GM18511 (cell line): Measurements from ENCODE around the gene PDE11A.
"Not testable (repeated sequence)": the region's sequence is repeated elsewhere in the genome, so short reads cannot be mapped to it uniquely, and the experiment has no call there.

Experiments
- ATAC-seq: cut with Tn5 transposase; IDR thresholded peaks from one replicate; pipeline ENCODE4 v1.9.1; 2021; ENCODE audit warnings: mild to moderate bottlenecking, moderate library complexity; ENCODE audit not compliant: unreplicated experiment

The PDE11A gene

GRCh38 chr2:178075006-178075326 lies 2.4 kb upstream of the PDE11A start:
- ATAC-seq: no peak

- no peak for ATAC-seq
These were observed 1.8 kb upstream of the PDE11A start for GRCh38 chr2:178074123-178075005.

DNA sequence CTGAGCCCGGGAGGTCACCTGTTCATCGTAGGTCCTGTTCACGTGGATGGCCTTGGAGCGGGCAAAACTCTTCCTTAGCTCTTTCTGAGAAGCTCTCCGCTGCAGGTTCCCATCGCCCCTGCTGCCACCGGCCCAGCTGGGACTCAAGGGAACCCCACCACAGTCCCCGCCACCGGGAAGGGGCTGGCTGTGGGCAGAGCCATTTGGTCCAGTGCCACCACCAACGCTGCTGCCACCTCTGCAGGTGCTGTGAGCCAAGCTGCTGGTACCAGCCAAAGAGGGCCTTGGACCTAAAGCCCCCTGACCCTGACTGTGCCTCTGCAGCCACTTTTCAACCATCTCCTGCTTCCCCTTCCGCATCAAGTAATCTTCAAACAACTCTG lies 586 bp downstream of the PDE11A start:
- ATAC-seq: no peak

DNA sequence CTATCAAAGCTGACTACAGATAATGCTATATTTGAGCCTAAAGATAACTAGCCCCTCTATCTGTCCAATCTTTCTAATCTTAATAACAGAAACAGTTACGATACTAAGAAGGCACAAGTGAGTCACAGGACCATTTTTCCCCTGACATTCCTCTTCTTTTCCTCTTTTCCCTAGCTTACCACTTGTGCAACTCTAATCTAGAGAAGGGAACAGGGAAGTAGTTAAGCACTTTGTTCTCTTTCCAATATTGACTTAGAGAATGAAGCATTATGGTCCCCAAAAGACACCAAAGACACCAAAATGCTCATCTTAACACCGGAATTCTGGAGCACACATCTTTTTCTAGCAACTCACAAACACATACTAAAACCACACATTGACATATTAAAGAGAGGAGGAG lies 1.8 kb downstream of the PDE11A start:
- no peak for ATAC-seq

GRCh38 chr2:178069551-178069950 lies 3.0 kb downstream of the PDE11A start:
- ATAC-seq: no peak

DNA sequence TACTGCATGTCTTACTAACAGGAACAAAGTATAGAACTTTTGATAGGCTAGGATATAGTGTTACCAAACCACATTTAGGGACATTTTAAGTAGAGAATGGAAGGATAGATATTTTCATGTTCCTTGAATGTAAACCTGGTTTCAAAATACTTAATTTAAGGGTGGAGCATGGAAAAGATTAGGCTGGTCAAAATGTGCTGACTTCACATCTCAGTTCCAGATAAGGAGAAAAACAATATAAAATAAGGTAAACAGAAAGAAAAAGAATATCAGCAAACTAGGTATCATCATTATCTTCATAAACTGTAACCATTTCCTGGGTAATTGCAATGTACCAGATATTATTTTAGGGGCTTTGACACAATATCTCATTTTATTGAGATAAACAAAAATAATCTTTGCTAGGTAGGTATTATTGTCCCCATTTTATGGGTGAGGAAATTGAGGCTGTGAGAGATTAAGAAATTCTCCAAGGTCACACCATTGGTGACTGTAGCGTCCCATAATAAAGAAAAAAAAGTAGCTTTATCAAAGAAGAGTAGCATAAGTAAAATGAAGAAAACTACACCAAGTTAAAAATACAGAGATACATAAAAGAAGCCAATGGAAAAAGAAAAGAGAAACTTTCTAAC lies 3.6 kb downstream of the PDE11A start:
- no peak for ATAC-seq

GRCh38 chr2:178066890-178067669 lies 5.5 kb downstream of the PDE11A start:
- no peak for ATAC-seq

DNA sequence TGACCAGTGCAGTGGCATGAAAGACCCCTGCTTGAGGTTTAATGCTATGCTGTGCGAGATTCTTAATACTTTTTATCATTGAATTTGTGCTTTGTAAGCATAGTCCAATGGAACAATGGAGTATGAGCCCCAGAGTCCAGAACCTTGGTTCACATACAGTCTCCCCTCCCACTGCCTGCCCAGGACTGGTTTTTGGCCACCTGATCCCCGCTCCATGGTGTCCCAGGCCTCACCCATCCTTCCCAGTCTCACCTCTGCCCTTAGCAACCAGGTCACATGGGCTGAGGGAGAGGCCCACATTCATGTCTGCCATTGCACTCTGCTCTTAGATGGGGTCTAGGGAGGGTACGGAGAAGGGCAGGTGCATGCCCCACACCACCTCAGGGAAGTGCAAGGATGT lies 6.3 kb downstream of the PDE11A start:
- ATAC-seq: no peak

GRCh38 chr2:178059681-178060080 lies 12.9 kb downstream of the PDE11A start:
- no peak for ATAC-seq

DNA sequence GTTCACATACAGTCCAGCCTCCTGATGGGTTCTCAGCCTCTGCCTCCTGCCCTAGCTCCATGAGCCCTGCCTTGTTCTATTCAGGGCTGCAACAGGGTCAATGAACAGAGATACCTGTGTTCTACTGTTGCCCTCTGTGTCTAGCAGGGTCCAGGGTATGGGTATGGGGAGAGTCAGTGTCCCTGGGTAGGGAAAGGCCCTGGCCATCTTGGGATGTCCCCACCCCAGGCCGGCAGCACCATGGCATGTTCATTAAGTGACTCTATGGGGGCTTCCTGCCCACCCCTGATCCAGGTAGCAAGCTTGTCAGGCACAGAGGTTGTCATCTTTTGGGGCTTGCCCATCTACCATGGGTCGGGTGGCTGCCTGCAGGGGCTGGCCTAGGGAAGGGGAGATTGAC lies 13.5 kb downstream of the PDE11A start:
- no peak for ATAC-seq

DNA sequence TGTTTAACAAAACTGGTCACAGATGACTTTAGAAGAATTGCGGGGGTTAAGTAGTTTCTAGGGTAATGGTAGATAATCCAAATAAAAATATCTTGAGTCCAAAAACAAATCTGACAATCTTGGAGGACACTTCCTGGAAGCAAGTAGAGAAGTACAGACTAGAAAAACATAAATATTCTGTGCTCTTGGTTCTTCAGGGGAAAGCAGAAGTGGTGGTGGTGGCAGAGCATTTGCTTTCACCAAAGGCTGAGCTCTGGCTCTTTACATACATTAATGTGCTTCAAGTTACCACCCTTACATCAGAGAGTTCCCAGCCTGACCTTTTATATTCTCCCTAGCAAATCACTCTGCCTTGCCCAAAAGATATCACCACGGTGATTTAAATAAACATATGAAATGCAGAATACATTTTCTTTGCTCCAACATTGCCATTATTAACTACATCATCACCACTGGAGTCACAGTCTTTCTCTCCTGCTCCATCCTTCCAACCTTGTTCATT lies 15.3 kb downstream of the PDE11A start:
- ATAC-seq: no peak

- no peak for ATAC-seq
These were observed 16.2 kb downstream of the PDE11A start for GRCh38 chr2:178056345-178056744.

- ATAC-seq: not testable (repeated sequence)
These were observed 21.3 kb downstream of the PDE11A start for GRCh38 chr2:178051257-178051656.

DNA sequence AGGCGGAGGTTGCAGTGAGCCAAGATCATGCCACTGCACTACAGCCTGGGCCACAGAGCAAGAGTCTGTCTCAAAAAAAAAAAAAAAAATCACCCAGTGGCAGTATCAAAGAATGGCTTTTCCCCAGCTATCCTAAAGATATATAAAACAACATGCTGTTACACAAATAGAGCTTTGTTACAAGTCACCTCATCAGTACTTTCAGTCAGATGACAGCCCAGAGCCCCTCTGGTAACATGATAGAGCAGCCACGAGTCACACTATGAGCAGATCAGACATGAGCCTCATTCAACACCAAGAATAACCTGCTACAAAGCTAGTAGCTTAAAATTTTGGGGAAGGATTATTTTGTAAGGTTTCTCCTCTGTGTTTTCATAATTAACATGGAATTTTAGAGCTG lies 25.2 kb downstream of the PDE11A start:
- no peak for ATAC-seq

DNA sequence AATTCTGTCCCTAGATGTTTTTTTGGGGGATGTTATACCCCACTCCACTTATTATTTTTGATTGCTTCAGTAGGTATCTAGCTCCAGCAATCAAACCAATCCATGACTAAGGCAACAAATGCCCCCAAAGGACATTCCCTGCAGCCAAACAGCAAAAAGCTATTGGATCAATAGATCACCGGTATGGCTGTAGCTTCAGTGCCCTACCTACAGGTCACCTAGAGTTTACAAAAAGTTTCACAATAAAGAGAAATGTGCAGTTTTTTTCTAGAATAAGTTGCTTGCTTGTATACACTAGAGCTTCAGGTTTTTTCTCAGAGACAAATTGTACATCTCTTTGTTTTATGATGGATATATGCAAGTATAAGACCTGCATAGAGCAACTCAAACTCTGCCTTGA lies 27.7 kb downstream of the PDE11A start:
- ATAC-seq: no peak

GRCh38 chr2:178043266-178043665 lies 29.3 kb downstream of the PDE11A start:
- no peak for ATAC-seq

DNA sequence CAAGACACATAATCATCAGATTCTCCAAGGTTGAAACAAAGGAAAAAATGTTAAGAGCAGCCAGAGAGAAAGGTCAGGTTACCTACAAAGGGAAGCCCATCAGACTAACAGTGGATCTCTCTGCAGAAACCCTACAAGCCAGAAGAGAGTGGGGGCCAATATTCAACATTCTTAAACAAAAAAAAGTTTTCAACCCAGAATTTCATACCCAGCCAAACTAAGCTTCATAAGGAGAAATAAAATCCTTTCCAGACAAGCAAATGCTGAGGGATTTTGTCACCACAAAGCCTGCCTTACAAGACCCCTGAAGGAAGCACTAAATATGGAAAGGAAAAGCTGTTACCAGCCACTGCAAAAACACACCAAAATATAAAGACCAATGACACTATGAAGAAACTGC lies 39.0 kb downstream of the PDE11A start:
- ATAC-seq: not testable (repeated sequence)

- ATAC-seq: no peak
These were observed 43.2 kb downstream of the PDE11A start for GRCh38 chr2:178029342-178029741.

DNA sequence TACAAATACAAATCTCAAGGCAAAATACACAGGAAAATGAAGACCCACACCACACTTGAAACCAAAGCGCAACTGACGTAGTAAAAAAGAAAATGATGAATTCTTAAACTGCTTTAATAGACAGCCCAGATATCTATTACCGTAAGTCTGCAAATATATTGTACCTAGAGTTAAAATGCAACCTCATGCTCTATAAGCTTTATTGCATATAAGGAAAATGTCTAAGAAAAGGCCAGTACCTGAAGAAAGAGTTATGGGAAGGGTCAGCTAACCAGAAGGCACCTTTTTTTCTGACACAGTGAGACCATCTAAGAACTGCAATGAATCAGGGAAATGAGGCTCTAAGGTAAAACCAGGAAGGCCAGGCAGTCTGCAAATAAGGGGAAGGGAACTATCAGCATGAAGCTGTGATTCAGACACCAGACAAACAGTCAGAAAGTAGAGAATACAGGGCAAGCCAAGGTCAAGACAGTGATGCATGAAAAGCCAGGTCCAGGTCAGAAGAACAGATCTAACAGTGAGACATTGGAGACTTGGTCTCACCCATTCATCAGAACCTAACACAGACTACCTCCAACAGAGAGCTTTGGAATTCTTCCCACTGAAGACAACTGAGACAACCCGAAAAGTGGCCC lies 46.9 kb downstream of the PDE11A start:
- ATAC-seq: no peak

GRCh38 chr2:178018141-178018540 lies 54.4 kb downstream of the PDE11A start:
- no peak for ATAC-seq

- ATAC-seq: no peak
These were observed 56.0 kb downstream of the PDE11A start for GRCh38 chr2:178016612-178017011.
